Right atrium auricular region (tissue), 2 donors: ENCODE results near the gene TLR10. TPM values are rescaled to one million over a fixed set of nuclear protein-coding genes. Genes with fewer than 3 reads are reported as not detected.

ENCODE experiments used
- DNase-seq: peaks from one replicate; pipeline ENCODE4 v3.0.0-alpha.2; 2019; ENCODE audit warnings: low spot score
- H3K27ac ChIP-seq, 2 donors: fragments of 200-600 bp; sonication (generic); 1 replicate in 1 of 2; 2 replicates in 1 of 2; pipeline ENCODE4 v1.5.1; 2016 to 2019
- H3K27me3 ChIP-seq, 2 donors: fragments of 200-600 bp; sonication (generic); one replicate each; pipeline versions ENCODE4 v1.5.1 to v1.6.0; 2017 to 2019
- H3K36me3 ChIP-seq: fragments of 200-600 bp; sonication (generic); one replicate; pipeline ENCODE4 v1.5.1; 2016
- H3K4me1 ChIP-seq, 2 donors: fragments of 200-600 bp; sonication (generic); one replicate each; pipeline versions ENCODE4 v1.5.1 to v1.6.0; 2017 to 2019
- H3K4me3 ChIP-seq, 2 donors: fragments of 200-600 bp; sonication (generic); 1 replicate in 1 of 2; 2 replicates in 1 of 2; pipeline ENCODE4 v1.5.1; 2017 to 2019; ENCODE audit warnings: mild to moderate bottlenecking in 1 of 2, moderate library complexity in 1 of 2
- H3K9me3 ChIP-seq, 2 donors: fragments of 200-600 bp; sonication (generic); one replicate each; pipeline ENCODE4 v1.5.1; 2019
- CTCF ChIP-seq, 2 donors: fragments of 200-600 bp; sonication (generic); IDR thresholded peaks; one replicate each; pipeline ENCODE4 v1.5.1; 2019; ENCODE audit warnings: antibody characterized with exemption in 2 of 2
- total RNA-seq, 2 donors: library from RNA; depleted of rRNA; stranded (reverse); fragments of >200 nt; gene quantifications; one replicate each; pipeline ENCODE4 v1.1.0, GENCODE V29; 2016

TLR10 gene
- total RNA-seq, 2 donors from 2014 or later = 0.08 TPM; not detected in 1

- Histone ChIP-seq H3K4me3 (no peak overlapping the region), H3K9me3 (no peaks in the 10 kb centered on the region), H3K36me3 (no peaks in the 10 kb centered on the region), H3K27me3 (no peaks in the 10 kb centered on the region), H3K4me1 (no peaks in the 10 kb centered on the region), H3K27ac (no peak overlapping the region)
- no peak for TF ChIP-seq CTCF (IDR thresholded peaks at IDR 0.05)
- no peak for DNase-seq
Measured at GRCh38 chr4:38822748-38823303, 40.0 kb upstream of the TLR10 start.

GRCh38 chr4:38821739-38822138, 38.9 kb upstream of the TLR10 start:
- Histone ChIP-seq H3K9me3 (no peaks in the 10 kb centered on the region), H3K36me3 (no peaks in the 10 kb centered on the region), H3K4me3 (no peak overlapping the region), H3K27ac (no peak overlapping the region), H3K27me3 (no peaks in the 10 kb centered on the region), H3K4me1 (no peaks in the 10 kb centered on the region)
- DNase-seq = no peak
- no peak for TF ChIP-seq CTCF (IDR thresholded peaks at IDR 0.05)

GRCh38 chr4:38820329-38821061, 37.7 kb upstream of the TLR10 start:
- Histone ChIP-seq H3K27me3 (no peaks in the 10 kb centered on the region), H3K36me3 (no peaks in the 10 kb centered on the region), H3K4me3 (no peak overlapping the region), H3K27ac (no peak overlapping the region), H3K9me3 (no peaks in the 10 kb centered on the region), H3K4me1 (no peaks in the 10 kb centered on the region)
- TF ChIP-seq CTCF (IDR thresholded peaks at IDR 0.05) = no peak
- no peak for DNase-seq

GRCh38 chr4:38819569-38819968, 36.8 kb upstream of the TLR10 start:
- Histone ChIP-seq H3K36me3 (no peaks in the 10 kb centered on the region), H3K4me3 (no peak overlapping the region), H3K27me3 (no peaks in the 10 kb centered on the region), H3K4me1 (no peaks in the 10 kb centered on the region), H3K9me3 (no peaks in the 10 kb centered on the region), H3K27ac (no peak overlapping the region)
- no peak for TF ChIP-seq CTCF (IDR thresholded peaks at IDR 0.05)
- no peak for DNase-seq

- Histone ChIP-seq H3K36me3 (no peaks in the 10 kb centered on the region), H3K4me3 (no peak overlapping the region), H3K4me1 (no peaks in the 10 kb centered on the region), H3K27me3 (no peaks in the 10 kb centered on the region), H3K27ac (no peak overlapping the region), H3K9me3 (no peaks in the 10 kb centered on the region)
- TF ChIP-seq CTCF (IDR thresholded peaks at IDR 0.05) = no peak
- no peak for DNase-seq
Measured at GRCh38 chr4:38818441-38818976, 35.7 kb upstream of the TLR10 start.
